ENCODE data around the gene UMAD1.
A peak's percentile ranks its signal among the peaks of the same experiment; 100 is the strongest.
"Not testable (repeated sequence)": the region's sequence is repeated elsewhere in the genome, so short reads cannot be mapped to it uniquely, and the experiment has no call there.

Gene UMAD1

DNA sequence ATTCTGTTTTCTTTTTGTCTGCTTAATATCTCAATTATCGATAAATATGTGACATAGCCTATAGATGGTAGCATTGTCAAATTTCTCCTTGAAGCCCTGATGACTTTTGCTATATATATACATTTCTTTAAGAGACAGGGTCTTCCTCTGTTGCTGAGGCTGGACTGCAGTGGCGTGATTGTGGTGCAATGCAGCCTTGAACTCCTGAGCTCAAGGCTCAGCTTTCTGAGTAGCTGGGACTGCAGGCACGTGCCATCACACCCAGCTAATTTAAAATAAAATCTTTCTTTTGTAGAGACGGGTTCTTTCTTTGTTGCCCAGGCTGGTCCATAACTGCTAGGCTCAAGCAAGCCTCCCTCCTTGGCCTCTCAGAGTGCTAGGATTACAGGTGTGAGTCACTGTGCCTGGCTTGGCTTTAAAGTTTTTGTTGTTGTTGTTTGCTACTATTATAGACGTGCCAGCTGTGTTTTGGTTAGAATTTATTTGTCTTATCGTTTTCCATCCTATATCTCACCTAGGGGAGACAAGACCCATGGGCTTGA lies 7.0 kb downstream of the UMAD1 start:
- TF ChIP-seq, protein P1, sequence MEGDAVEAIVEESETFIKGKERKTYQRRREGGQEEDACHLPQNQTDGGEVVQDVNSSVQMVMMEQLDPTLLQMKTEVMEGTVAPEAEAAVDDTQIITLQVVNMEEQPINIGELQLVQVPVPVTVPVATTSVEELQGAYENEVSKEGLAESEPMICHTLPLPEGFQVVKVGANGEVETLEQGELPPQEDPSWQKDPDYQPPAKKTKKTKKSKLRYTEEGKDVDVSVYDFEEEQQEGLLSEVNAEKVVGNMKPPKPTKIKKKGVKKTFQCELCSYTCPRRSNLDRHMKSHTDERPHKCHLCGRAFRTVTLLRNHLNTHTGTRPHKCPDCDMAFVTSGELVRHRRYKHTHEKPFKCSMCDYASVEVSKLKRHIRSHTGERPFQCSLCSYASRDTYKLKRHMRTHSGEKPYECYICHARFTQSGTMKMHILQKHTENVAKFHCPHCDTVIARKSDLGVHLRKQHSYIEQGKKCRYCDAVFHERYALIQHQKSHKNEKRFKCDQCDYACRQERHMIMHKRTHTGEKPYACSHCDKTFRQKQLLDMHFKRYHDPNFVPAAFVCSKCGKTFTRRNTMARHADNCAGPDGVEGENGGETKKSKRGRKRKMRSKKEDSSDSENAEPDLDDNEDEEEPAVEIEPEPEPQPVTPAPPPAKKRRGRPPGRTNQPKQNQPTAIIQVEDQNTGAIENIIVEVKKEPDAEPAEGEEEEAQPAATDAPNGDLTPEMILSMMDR (conservative IDR thresholded peaks at IDR 0.05; ENCODE audit: control insufficient read depth, insufficient read depth, low read depth, low read length) = no peak
- H3K4me3 ChIP-seq (ENCODE audit: control insufficient read depth, low read depth, low read length) = no peak overlapping the region
- DNase-seq (ENCODE audit: low read depth) = no peak

DNA sequence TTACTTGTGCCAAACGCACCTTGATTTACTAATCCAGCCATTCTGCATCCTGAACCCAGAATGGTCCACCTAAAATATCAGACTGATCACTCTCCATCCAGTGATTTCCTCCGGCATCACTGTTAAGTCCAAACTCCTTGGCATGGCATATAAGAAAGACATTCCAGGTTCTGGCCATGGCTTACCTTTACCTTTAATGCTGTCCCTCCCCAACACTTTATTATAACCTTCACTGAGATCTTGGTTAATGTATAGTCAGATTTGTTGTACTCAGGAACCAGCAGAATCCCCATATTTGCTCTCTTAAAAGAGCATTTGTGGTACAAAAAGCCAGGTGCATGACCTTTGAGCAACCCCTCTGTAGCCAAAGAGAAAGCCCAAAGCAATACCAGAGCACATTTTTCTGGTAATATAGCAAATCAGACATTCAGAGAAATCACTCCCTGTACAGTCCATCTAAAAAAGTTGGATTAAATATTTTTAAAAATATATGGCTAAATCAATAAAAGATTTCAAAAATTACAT lies 10.2 kb downstream of the UMAD1 start:
- no peak for DNase-seq (ENCODE audit: low read depth)
- TF ChIP-seq, protein P1 (conservative IDR thresholded peaks at IDR 0.05; ENCODE audit: control insufficient read depth, insufficient read depth, low read depth, low read length) = no peak

DNA sequence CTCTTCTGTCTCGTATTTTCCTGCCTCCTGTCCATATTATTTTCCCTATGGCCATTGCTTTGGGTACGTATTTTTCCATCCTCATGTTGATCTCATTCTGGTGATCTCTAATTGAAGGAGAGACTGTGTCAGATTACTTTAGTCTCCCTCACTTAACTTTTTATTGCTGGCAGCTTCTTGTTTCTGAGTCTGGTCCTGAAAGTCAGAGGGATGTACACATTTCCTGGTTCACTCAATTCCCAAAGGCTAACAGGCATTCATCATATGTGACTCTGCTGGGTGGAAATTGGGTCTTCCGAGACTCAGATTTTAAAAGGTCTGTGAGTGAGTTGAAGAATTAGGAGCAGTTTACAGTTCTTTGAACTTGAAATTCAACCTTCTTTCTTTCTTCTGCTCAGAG lies 10.9 kb downstream of the UMAD1 start:
- TF ChIP-seq, protein P1 (conservative IDR thresholded peaks at IDR 0.05; ENCODE audit: control insufficient read depth, insufficient read depth, low read depth, low read length) = no peak
- DNase-seq (ENCODE audit: low read depth) = no peak

More for the DNA sequence above, 10.2 kb downstream of the UMAD1 start:
- no peak overlapping the region for H3K4me3 ChIP-seq (ENCODE audit: control insufficient read depth, low read depth, low read length)

DNA sequence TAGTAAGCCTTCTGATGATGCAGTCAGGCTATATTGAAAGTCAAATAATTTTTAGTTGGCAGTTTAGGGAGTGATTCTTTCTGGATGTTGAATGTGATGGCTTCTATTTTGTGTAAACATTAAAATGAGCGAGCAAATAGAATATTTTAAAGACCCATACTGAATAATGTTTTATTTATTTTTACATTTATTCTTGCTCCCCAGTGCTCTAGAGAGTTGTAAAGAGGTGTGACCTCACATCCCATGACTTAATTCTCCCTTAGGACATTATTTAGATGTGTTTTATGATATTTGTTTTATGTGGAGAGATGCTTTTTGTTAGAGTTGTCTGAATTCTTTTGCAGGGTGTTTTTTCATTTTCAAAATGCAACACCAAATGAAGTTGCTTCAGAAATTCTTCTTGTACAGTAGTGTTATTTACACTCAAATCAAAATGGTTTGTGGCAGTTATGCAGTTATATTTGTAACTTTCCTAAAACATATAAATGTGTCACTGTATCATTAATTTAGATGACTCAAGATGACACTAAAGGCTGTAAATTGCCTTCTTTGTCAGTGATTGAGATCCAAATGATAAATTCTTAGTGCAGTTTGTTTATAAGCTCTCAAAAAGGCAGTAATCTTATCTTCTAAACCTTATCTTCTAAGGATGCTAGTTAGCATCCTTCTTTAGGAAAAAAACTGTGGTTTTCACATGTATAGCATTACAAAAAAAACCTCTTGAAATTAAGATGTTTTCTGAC lies 12.4 kb downstream of the UMAD1 start:
- H3K4me3 ChIP-seq (ENCODE audit: control insufficient read depth, low read depth, low read length) = no peak overlapping the region

More for the DNA sequence above, 10.9 kb downstream of the UMAD1 start:
- H3K4me3 ChIP-seq (ENCODE audit: control insufficient read depth, low read depth, low read length) = no peak overlapping the region

DNA sequence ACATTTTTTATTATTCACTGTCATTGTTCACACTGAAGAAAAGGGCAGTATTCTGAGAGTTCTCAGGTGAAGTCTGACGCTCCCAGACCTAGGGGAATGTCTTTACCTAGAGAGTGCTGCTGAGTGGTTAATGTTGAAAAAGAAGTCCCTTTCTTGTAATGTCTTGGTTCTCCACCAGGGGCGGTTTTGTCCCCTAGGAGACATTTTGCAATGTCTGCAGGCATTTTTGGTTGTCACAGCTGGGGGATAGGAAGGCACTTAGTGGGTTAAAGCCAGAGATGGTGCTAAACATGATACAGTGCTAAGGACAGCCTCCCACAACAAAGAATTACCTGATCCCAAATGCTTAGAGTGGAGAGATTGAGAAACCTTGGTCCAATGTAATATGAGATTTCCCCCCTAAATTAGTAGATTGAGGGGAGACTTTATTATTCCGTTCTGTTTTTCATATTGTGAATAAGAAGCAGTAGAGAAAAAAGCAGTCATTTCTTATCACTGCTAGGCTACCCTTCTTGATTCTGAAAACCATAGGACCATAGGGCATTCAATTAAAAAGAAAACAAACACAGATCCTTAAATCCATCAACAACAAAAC lies 13.1 kb downstream of the UMAD1 start:
- peak; percentile 21 for DNase-seq (ENCODE audit: low read depth)
- TF ChIP-seq, protein P1 (conservative IDR thresholded peaks at IDR 0.05; ENCODE audit: control insufficient read depth, insufficient read depth, low read depth, low read length) = peak; percentile 57
- no peak overlapping the region for H3K4me3 ChIP-seq (ENCODE audit: control insufficient read depth, low read depth, low read length)

More for the DNA sequence above, 12.4 kb downstream of the UMAD1 start:
- TF ChIP-seq, protein P1 (conservative IDR thresholded peaks at IDR 0.05; ENCODE audit: control insufficient read depth, insufficient read depth, low read depth, low read length) = no peak
- DNase-seq (ENCODE audit: low read depth) = no peak

DNA sequence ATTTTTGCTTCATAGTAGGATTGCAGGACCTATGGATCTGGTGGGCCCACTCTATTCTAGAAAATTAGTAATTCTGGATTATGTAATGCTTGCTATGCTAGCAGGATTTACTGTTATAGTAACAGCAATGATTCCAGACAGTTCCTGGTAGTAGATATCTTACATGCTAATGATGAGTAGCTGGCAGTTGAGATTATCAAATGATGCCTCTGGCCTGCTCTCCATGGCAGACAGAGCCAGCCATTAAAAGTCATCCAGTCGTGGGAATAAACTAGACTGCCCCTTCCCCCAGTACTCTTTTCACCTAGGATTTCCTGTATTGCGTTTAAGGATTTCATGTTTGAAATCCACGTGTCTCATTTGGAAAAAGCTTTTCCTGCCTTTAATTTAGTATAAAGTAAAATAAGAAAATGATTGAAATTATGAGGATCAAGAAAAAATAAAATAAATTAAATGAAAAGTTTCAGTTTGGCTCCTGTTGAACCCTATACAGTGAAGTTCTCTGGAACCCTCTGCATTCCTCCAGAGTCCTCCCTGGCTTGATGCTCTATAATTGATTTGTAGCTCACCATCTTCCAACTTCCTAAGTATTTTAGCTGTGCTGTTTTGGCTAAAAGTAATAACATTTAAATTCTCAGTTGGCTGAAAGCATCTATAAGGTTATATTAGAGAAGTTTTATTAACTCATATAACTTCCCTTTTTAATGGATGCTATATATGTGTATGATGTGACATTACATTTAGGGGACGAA lies 14.6 kb downstream of the UMAD1 start:
- no peak for DNase-seq (ENCODE audit: low read depth)
- H3K4me3 ChIP-seq (ENCODE audit: control insufficient read depth, low read depth, low read length) = no peak overlapping the region
- TF ChIP-seq, protein P1 (conservative IDR thresholded peaks at IDR 0.05; ENCODE audit: control insufficient read depth, insufficient read depth, low read depth, low read length) = no peak

DNA sequence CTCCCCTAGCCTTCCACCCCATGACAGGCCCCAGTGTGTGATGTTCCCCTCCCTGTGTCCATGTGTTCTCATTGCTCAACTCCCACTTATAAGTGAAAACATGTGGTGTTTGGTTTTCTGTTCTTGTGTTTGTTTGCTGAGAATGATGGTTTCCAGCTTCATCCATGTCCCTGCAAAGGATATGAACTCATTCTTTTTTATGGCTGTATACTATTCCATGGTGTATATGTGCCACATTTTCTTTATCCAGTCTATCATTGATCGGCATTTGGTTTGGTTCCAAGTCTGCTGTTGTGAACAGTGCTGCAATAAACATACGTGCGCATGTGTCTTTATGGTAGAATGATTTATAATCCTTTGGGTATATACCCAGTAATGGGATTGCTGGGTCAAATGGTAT lies 15.9 kb downstream of the UMAD1 start:
- not testable (repeated sequence) for H3K4me3 ChIP-seq (ENCODE audit: control insufficient read depth, low read depth, low read length); DNase-seq (ENCODE audit: low read depth)

Measured in fibroblast of mammary gland (primary cell).